IPS-18c (cell line): ENCODE data around the gene RGS7.
"Not testable (repeated sequence)": the region's sequence is repeated elsewhere in the genome, so short reads cannot be mapped to it uniquely, and the experiment has no call there.

ENCODE experiments used
- H3K4me3 ChIP-seq: 2 replicates; pipeline ENCODE4 v1.7.0; 2013; ENCODE audit warnings: low read depth, mild to moderate bottlenecking, low read length, moderate library complexity; ENCODE audit not compliant: insufficient read depth
- H3K9me3 ChIP-seq: one replicate; pipeline ENCODE4 v1.6.1; 2013; ENCODE audit warnings: mild to moderate bottlenecking, low read length, moderate library complexity; ENCODE audit not compliant: control insufficient read depth, insufficient read depth

The RGS7 gene

GRCh38 chr1:240906477-240906876 lies 450.5 kb downstream of the RGS7 start:
- Histone ChIP-seq H3K4me3 (no peak overlapping the region), H3K9me3 (no peaks in the 10 kb centered on the region)

DNA sequence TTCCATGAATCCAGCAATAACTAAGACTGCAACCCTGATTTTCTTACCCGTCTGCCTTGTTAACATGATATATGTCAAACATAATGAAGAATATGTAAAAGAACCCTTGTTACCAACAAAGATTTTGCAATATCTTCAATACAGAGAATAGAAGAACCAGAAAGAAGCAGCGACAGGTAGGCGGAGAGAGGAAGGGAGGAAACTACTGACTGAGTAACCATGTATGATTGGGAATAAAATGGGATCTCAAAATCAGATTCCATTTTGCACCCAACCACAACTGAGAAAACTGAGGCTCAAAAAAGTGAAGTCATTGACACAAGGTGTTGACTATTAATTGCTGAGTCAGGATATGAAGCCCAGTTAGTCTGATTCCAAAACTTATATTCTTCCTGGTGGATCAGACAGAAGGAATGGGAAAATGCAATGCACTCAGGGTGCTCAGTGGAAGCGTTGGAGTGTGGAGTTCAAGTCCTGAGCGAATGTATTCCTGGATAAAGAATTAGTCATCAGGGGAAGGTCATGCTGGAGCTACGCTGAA lies 451.7 kb downstream of the RGS7 start:
- Histone ChIP-seq H3K4me3 (no peak overlapping the region), H3K9me3 (no peaks in the 10 kb centered on the region)

DNA sequence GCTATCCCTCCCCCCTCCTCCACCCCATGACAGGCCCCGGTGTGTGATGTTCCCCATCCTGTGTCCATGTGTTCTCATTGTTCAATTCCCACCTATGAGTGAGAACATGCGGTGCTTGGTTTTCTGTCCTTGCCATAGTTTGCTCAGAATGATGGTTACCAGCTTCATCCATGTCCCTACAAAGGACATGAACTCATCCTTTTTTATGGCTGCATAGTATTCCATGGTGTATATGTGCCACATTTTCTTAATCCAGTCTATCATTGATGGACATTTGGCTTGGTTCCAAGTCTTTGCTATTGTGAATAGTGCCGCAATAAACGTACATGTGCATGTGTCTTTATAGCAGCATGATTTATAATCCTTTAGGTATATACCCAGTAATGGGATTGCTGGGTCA lies 461.6 kb downstream of the RGS7 start:
- not testable (repeated sequence) for H3K9me3 ChIP-seq, H3K4me3 ChIP-seq

DNA sequence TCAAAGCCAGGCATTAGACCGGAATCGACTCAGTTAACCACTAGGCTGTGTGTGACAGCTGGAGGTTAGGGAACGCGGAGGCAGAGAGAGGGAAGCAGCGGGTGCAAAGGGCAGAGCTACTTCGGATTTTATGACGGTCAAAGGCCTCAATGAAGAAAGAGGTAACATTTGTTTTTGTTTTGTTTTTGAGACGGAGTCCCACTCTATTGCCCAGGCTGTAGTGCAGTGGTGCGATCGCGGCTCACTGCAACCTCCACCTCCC lies 468.3 kb downstream of the RGS7 start:
- H3K4me3 ChIP-seq = no peak overlapping the region
- no peaks in the 10 kb centered on the region for H3K9me3 ChIP-seq

DNA sequence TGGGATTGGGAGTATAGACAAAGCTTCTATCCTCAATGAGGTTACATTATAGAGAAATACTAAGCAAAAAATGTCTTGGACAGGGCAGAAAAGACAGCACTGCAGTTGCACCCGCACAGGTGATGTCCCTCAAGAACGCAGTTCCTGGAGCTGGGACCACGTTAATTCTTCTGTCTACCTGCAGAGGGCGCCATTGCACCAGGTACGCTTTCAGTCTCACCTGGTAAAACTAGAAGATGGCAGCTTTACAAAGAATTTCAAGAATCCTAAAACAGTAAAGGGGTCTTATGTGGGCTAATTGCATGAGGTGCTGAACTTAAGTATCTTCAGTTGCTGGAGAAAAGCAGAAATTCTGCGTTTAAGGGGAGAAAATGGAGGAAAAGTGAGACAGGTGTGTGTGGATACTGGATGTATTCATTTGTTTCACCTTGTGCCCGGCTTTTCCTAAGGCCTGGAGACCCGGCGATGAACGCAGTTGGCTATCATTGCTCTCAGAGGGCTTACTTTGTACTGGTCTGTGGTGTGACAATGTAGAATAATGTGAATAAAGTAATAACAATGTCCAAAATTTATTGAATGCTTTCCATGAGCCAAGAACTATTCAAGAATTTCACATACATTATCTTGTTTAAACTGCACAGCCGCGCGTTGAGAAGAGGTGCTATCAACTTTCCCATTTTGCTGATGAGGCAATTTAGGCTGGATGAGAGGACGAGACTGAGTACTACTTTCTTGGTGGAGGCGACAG lies 468.8 kb downstream of the RGS7 start:
- no peak overlapping the region for H3K4me3 ChIP-seq
- H3K9me3 ChIP-seq = no peaks in the 10 kb centered on the region

GRCh38 chr1:240883490-240883889 lies 473.5 kb downstream of the RGS7 start:
- Histone ChIP-seq H3K4me3 (no peak overlapping the region), H3K9me3 (no peaks in the 10 kb centered on the region)

DNA sequence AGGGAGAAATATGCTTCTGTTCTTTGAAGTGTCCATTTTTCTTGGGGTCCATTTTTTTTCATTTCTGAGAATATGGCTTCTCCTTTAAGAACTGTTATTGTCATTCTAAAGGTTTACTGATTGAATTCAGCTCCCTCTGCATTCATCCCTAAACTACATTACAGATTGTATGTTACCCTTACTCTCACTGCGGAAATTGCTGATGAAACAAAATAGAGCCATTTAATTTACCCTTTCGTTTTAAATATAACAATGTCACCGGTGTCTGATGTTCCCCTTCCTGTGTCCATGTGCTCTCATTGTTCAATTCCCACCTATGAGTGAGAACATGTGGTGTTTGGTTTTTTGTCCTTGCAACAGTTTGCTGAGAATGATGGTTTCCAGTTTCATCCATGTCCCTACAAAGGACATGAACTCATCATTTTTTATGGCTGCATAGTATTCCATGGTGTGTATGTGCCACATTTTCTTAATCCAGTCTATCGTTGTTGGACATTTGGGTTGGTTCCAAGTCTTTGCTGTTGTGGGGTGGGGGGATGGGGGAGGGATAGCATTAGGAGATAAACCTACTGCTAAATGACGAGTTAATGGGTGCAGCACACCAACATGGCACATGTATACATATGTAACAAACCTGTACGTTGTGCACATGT lies 474.2 kb downstream of the RGS7 start:
- not testable (repeated sequence) for H3K9me3 ChIP-seq, H3K4me3 ChIP-seq

- H3K4me3 ChIP-seq = no peak overlapping the region
- H3K9me3 ChIP-seq = no peaks in the 10 kb centered on the region
These were observed 478.4 kb downstream of the RGS7 start for GRCh38 chr1:240878631-240879030.

- Histone ChIP-seq H3K4me3 (no peak overlapping the region), H3K9me3 (no peaks in the 10 kb centered on the region)
These were observed 479.4 kb downstream of the RGS7 start for GRCh38 chr1:240877605-240878004.

GRCh38 chr1:240876071-240876470 lies 480.9 kb downstream of the RGS7 start:
- H3K4me3 ChIP-seq = no peak overlapping the region
- H3K9me3 ChIP-seq = no peaks in the 10 kb centered on the region

DNA sequence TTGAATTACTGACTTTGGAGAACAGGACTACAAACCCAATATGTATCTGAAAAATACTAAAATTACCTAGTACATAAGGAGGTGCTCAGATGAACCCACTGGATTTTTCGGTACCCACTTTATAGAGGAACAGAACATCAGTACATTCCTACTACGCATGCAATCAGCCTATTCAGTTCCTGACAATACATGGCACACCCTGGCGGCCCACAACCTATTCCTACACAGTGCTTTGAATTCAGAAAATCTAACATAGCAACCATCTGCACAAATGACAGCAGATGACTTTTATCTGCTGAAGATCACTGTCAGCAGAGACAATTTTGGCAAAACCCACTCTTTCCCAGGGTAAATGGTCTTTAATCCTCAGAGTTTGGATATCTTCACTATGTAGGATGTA lies 487.9 kb downstream of the RGS7 start:
- Histone ChIP-seq H3K4me3 (no peak overlapping the region), H3K9me3 (no peaks in the 10 kb centered on the region)

DNA sequence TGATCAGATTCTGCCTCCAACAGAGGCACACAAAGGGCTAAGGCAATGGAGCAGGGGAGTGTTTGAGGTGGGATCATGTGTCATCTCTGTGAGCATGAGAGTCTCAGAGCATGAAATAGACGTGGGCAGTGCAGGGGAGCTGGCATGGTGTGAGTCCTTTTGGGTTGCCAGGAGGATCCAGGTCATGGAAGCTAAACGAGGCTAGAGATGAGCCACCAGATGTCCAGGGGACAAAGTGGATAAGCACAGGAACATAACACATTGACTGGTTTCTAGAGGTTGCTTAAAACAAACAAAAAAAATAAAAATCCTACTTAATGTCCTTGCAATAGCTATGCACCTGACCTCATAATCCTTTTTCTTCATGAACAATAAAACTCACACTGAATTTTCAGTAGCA lies 490.3 kb downstream of the RGS7 start:
- Histone ChIP-seq H3K4me3 (no peak overlapping the region), H3K9me3 (no peaks in the 10 kb centered on the region)

DNA sequence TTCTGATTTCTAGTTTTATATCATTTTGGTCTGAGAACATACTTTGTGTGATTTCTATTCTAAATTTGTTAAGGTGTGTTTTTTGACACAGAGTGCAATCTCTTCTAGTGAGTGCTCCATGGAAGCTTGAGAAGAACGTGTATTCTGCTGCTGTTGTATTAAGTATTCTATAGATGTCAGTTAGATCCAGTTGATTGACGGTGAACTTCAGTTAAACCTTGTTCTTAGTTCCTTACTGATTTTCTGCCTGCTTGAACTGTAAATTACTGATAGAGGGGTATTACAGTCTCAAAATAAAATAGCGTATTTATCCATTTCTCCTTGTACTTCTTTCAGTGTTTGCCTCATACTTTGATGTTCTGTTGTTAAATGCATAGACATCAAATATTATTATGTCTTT lies 497.0 kb downstream of the RGS7 start:
- H3K9me3 ChIP-seq = no peaks in the 10 kb centered on the region
- H3K4me3 ChIP-seq = no peak overlapping the region

DNA sequence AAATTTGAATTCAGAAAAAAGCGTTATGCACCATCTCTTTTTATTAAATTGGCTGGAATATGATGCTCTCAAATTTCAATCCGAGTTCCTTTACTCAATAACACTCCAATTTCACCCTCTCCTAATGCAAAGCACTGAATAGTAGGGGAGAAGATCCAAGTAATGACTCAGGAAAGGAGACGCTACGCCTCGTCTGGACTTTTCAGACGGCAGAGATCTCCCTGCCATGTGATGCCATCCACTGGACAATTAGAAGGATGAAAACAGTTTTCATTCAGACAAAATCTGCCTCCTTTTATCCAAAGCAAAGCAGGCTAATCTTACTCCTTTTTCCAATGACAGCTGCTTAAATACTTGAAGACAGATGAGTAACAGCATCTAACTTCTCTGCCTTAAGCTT lies 502.6 kb downstream of the RGS7 start:
- Histone ChIP-seq H3K9me3 (no peaks in the 10 kb centered on the region), H3K4me3 (no peak overlapping the region)

- no peaks in the 10 kb centered on the region for H3K9me3 ChIP-seq
These were observed 509.7 kb downstream of the RGS7 start for GRCh38 chr1:240847325-240847724.

DNA sequence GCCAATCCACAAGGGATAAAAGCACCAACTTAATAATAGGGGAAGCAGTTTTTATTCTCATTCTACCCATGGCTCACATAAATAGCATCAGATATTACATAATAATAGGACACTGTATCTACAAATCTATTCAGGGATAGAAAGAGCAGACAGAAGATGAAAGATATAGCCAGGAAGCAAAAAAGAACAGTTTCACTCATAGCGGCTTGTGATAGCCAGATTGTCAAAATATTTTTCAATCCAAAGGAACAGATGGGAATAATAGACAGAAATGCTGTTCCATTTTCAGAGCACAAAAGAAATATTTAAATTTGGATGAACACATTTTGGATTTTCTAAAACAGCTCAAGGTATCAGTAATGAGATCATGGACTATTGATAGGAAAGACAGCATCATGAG lies 512.5 kb downstream of the RGS7 start:
- H3K4me3 ChIP-seq = no peak overlapping the region
- no peaks in the 10 kb centered on the region for H3K9me3 ChIP-seq

More at GRCh38 chr1:240847325-240847724, 509.7 kb downstream of the RGS7 start:
- no peak overlapping the region for H3K4me3 ChIP-seq

DNA sequence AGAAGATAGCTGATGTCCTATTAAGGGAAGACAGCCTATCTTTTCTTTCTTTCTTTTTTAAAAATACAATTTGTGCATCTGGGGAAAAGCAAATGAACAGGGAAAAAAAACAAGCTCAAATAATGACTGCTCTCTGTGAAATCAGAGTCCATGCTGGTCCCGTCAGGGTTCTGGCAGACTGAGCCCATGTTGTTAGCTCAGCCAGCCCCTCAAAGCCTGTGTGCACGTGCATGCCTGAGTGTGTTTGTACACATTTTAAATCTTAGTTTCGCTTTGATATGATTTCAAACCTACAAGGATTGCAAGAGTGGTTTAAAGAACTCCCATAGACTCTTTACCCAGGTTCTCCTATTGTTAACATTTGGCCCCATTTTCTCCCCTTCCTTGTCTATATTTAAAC lies 513.2 kb downstream of the RGS7 start:
- H3K4me3 ChIP-seq = no peak overlapping the region

GRCh38 chr1:240836271-240836670 lies 520.7 kb downstream of the RGS7 start:
- H3K4me3 ChIP-seq = no peak overlapping the region
- no peaks in the 10 kb centered on the region for H3K9me3 ChIP-seq

More for the DNA sequence above, 513.2 kb downstream of the RGS7 start:
- H3K9me3 ChIP-seq = no peaks in the 10 kb centered on the region

GRCh38 chr1:240835291-240835690 lies 521.7 kb downstream of the RGS7 start:
- H3K4me3 ChIP-seq = no peak overlapping the region
- no peaks in the 10 kb centered on the region for H3K9me3 ChIP-seq
